H9 (cell line): ENCODE measurements around the gene IP6K3. TPM values are rescaled to one million over a fixed set of nuclear protein-coding genes. Genes with fewer than 3 reads are reported as not detected.

Source experiments
- DNase-seq: peaks from one replicate; pipeline ENCODE4 v3.0.0-alpha.2; 2017
- H2AFZ ChIP-seq: one replicate; pipeline ENCODE4 v1.6.1; 2013; ENCODE audit warnings: mild to moderate bottlenecking, low read length, control low read depth, moderate library complexity
- H2AK5ac ChIP-seq: 2 replicates; pipeline ENCODE4 v1.6.1; 2013; ENCODE audit warnings: low read length, control low read depth, mixed read lengths; ENCODE audit not compliant: insufficient read length
- H2BK120ac ChIP-seq: one replicate; pipeline ENCODE4 v1.6.1; 2013; ENCODE audit warnings: low read depth, mild to moderate bottlenecking, low read length, control low read depth, inconsistent platforms; ENCODE audit not compliant: poor library complexity, severe bottlenecking
- H2BK12ac ChIP-seq: 2 replicates; pipeline ENCODE4 v1.6.1; 2013; ENCODE audit warnings: low read length, control low read depth, mixed read lengths, low read depth; ENCODE audit not compliant: insufficient read length
- H2BK15ac ChIP-seq: 2 replicates; pipeline ENCODE4 v1.6.1; 2013; ENCODE audit warnings: low read depth, low read length, control low read depth
- H2BK20ac ChIP-seq: one replicate; pipeline ENCODE4 v1.6.1; 2013; ENCODE audit warnings: low read depth, mild to moderate bottlenecking, low read length, control low read depth, inconsistent platforms; ENCODE audit not compliant: poor library complexity, severe bottlenecking
- H2BK5ac ChIP-seq: 2 replicates; pipeline ENCODE4 v1.6.1; 2013; ENCODE audit warnings: low read length, control low read depth, mixed read lengths; ENCODE audit not compliant: insufficient read length
- H3K14ac ChIP-seq: 2 replicates; pipeline ENCODE4 v1.6.1; 2013; ENCODE audit warnings: low read length, control low read depth; ENCODE audit not compliant: insufficient read depth
- H3K18ac ChIP-seq: 2 replicates; pipeline ENCODE4 v1.6.1; 2013; ENCODE audit warnings: low read depth, mild to moderate bottlenecking, mixed read lengths, low read length, control low read depth; ENCODE audit not compliant: insufficient read length
- H3K23ac ChIP-seq: 2 replicates; pipeline ENCODE4 v1.6.1; 2013; ENCODE audit warnings: low read length, control low read depth, mixed read lengths, low read depth; ENCODE audit not compliant: insufficient read length
- H3K23me2 ChIP-seq: 2 replicates; pipeline ENCODE4 v1.6.1; 2013; ENCODE audit warnings: low read depth, mild to moderate bottlenecking, mixed read lengths, low read length, control low read depth; ENCODE audit not compliant: insufficient read length, poor library complexity, severe bottlenecking
- H3K27ac ChIP-seq: 2 replicates; pipeline ENCODE4 v1.5.1; 2013; ENCODE audit warnings: low read length, control low read depth, mixed read lengths, low read depth; ENCODE audit not compliant: insufficient read length
- H3K27me3 ChIP-seq: 2 replicates; pipeline ENCODE4 v1.6.1; 2013; ENCODE audit warnings: low read length, control low read depth, inconsistent platforms; ENCODE audit not compliant: insufficient read depth
- H3K4ac ChIP-seq: 2 replicates; pipeline ENCODE4 v1.6.1; 2013; ENCODE audit warnings: low read depth, mild to moderate bottlenecking, control low read depth, inconsistent platforms, low read length, moderate library complexity
- H3K4me1 ChIP-seq: 2 replicates; pipeline ENCODE4 v1.6.1; 2013; ENCODE audit warnings: low read length, control low read depth, inconsistent platforms; ENCODE audit not compliant: insufficient read depth
- H3K4me2 ChIP-seq: 2 replicates; pipeline ENCODE4 v1.6.1; 2013; ENCODE audit warnings: low read length, control low read depth, mixed read lengths; ENCODE audit not compliant: insufficient read length, insufficient read depth
- H3K56ac ChIP-seq: 2 replicates; pipeline ENCODE4 v1.6.1; 2013; ENCODE audit warnings: low read depth, mild to moderate bottlenecking, mixed read lengths, low read length, control low read depth; ENCODE audit not compliant: insufficient read length
- H3K79me1 ChIP-seq: 2 replicates; pipeline ENCODE4 v1.6.1; 2013; ENCODE audit warnings: low read depth, mild to moderate bottlenecking, moderate library complexity, low read length, control low read depth, inconsistent platforms; ENCODE audit not compliant: insufficient read depth, poor library complexity, severe bottlenecking
- H3K79me2 ChIP-seq: 2 replicates; pipeline ENCODE4 v1.6.1; 2013; ENCODE audit warnings: low read length, control low read depth, inconsistent platforms; ENCODE audit not compliant: insufficient read depth
- H3K9ac ChIP-seq: 2 replicates; pipeline ENCODE4 v1.6.1; 2013; ENCODE audit warnings: low read length, control low read depth, mixed read lengths; ENCODE audit not compliant: insufficient read length; ENCODE audit errors: extremely low read depth
- H3K9me3 ChIP-seq: one replicate; pipeline ENCODE4 v1.6.1; 2013; ENCODE audit warnings: low read depth, low read length, inconsistent platforms; ENCODE audit not compliant: control insufficient read depth
- H3T11ph ChIP-seq: one replicate; pipeline ENCODE4 v1.6.1; 2013; ENCODE audit warnings: mild to moderate bottlenecking, low read length, control low read depth, inconsistent platforms
- H4K20me1 ChIP-seq: one replicate; pipeline ENCODE4 v1.6.1; 2013; ENCODE audit not compliant: control insufficient read depth, insufficient read length, insufficient read depth
- H4K5ac ChIP-seq: 2 replicates; pipeline ENCODE4 v1.6.1; 2013; ENCODE audit warnings: low read depth, mild to moderate bottlenecking, mixed read lengths, low read length, control low read depth; ENCODE audit not compliant: insufficient read length
- H4K8ac ChIP-seq: replicated peaks from 2 replicates; pipeline ENCODE4 v1.6.1; 2013; ENCODE audit warnings: low read length, control low read depth, mixed read lengths, low read depth; ENCODE audit not compliant: insufficient read length
- H4K91ac ChIP-seq: 2 replicates; pipeline ENCODE4 v1.6.1; 2013; ENCODE audit warnings: low read depth, mild to moderate bottlenecking, moderate library complexity, mixed read lengths, low read length, control low read depth; ENCODE audit not compliant: insufficient read length
- H3K27ac Mint-ChIP-seq, 3 experiments: 2 replicates in 2 of 3; 3 replicates in 1 of 3; pipeline ENCODE4 v1.8.0; 2020 to 2021; ENCODE audit warnings: mixed read lengths in 3 of 3, mild to moderate bottlenecking in 1 of 3, moderate library complexity in 1 of 3
- H3K27me3 Mint-ChIP-seq: 2 replicates; pipeline ENCODE4 v1.8.0; 2021; ENCODE audit warnings: low read depth, mild to moderate bottlenecking, moderate library complexity, mixed read lengths
- H3K36me3 Mint-ChIP-seq, 3 experiments: 2 replicates in 2 of 3; 3 replicates in 1 of 3; pipeline ENCODE4 v1.8.0; 2020 to 2021; ENCODE audit warnings: low read depth in 3 of 3, mixed read lengths in 3 of 3; ENCODE audit not compliant: insufficient read depth in 1 of 3
- H3K4me1 Mint-ChIP-seq, 2 experiments: 2 replicates each; pipeline ENCODE4 v1.8.0; 2020; ENCODE audit warnings: mixed read lengths in 2 of 2
- H3K4me3 Mint-ChIP-seq, 2 experiments: 2 replicates in 1 of 2; 3 replicates in 1 of 2; pipeline ENCODE4 v1.8.0; 2020 to 2021; ENCODE audit warnings: mild to moderate bottlenecking in 2 of 2, mixed read lengths in 2 of 2, moderate library complexity in 1 of 2
- H3K9me3 Mint-ChIP-seq, 2 experiments: 2 replicates in 1 of 2; 3 replicates in 1 of 2; pipeline ENCODE4 v1.8.0; 2020; ENCODE audit warnings: mild to moderate bottlenecking in 2 of 2, mixed read lengths in 2 of 2, moderate library complexity in 1 of 2
- CTCF ChIP-seq: fragments of 200-600 bp; sonication (generic); conservative IDR thresholded peaks from 3 replicates; pipeline ENCODE4 v1.8.0; 2021; ENCODE audit warnings: antibody characterized with exemption, mild to moderate bottlenecking
- WGBS: extraction: QIAGEN DNeasy Blood & Tissue Kit; methylation state at CpG from one replicate; pipeline ENCODE4 v1.1.7; 2013; ENCODE audit warnings: missing lambda C conversion rate, low lambda C conversion rate, mixed read lengths; ENCODE audit not compliant: insufficient read length; ENCODE audit errors: extremely low coverage; 5-methylcytosine and 5-hydroxymethylcytosine counted together
- total RNA-seq: library from RNA; stranded (reverse); gene quantifications from 2 replicates; pipeline ENCODE4 v1.2.1, GENCODE V29; 2021

IP6K3 gene
- total RNA-seq, 1 experiment from 2014 or later, result 0.46 TPM

- H3K36me3 Mint-ChIP-seq, result no peaks in the 10 kb centered on the region
- Histone ChIP-seq H3K9me3 (no peaks in the 10 kb centered on the region), H2BK15ac (no peak overlapping the region), H3K14ac (no peak overlapping the region; the same call in 1 of the 2 replicates), H4K91ac (no peak overlapping the region), H3K9ac (no peak overlapping the region), H4K8ac (no peak overlapping the region), H2AFZ (no peak overlapping the region), H3K79me1 (no peaks in the 10 kb centered on the region), H4K20me1 (no peaks in the 10 kb centered on the region), H3K23me2 (no peaks in the 10 kb centered on the region), H3K27me3 (0 out of 2 replicates have a peak, but pooled peaks cover 3% of the 10 kb centered on the region), H3K18ac (no peak overlapping the region), H3K27ac (no peak overlapping the region), H2BK20ac (no peak overlapping the region), H3K4ac (no peak overlapping the region), H3K56ac (no peak overlapping the region), H2AK5ac (no peak overlapping the region), H2BK120ac (no peak overlapping the region), H2BK5ac (no peak overlapping the region), H3K23ac (no peak overlapping the region), H3K4me1 (peaks cover 4% of the 10 kb centered on the region), H4K5ac (no peak overlapping the region), H2BK12ac (no peak overlapping the region), H3K4me2 (no peak overlapping the region), H3K79me2 (no peaks in the 10 kb centered on the region), H3T11ph (no peak overlapping the region)
- DNase-seq, result peak; percentile 64
- peak overlapping the region; percentile 34 to 36; a peak in 2 of 5 replicates for H3K4me3 Mint-ChIP-seq
- TF ChIP-seq CTCF, result no peak; the same call in 2 of the 3 replicates
- peak overlapping the region in 1 of 3 experiments; percentile 35; a peak in 2 of 7 replicates for H3K27ac Mint-ChIP-seq
- H3K4me1 Mint-ChIP-seq, result peaks cover 82 to 84% of the 10 kb centered on the region in 2 experiments
- no CpG with 5 or more reads among the region's 14 CpGs for WGBS
- H3K27me3 Mint-ChIP-seq, result no peaks in the 10 kb centered on the region; the same call in none of the 2 replicates
- no peaks in the 10 kb centered on the region for H3K9me3 Mint-ChIP-seq
Observed at GRCh38 chr6:33794910-33795623, 48.4 kb upstream of the IP6K3 start.
